AG04450 (cell line): ENCODE measurements around the gene HOXC10. TPM values are rescaled to one million over a fixed set of nuclear protein-coding genes. Genes with fewer than 3 reads are reported as not detected.

Experiments
- CTCF ChIA-PET: fragments of 300-600, 350-600 bp; formaldehyde crosslinking; extraction: SDS; loops from one replicate; lab custom pipeline; 2022; ENCODE audit warnings: antibody characterized with exemption, inconsistent platforms; lab: Charles Lee
- POLR2A ChIA-PET: fragments of 350-600 bp; formaldehyde crosslinking; extraction: SDS; loops from one replicate; lab custom pipeline; 2021; ENCODE audit warnings: antibody characterized with exemption, inconsistent platforms; lab: Yijun Ruan, JAX
- DNase-seq: peaks from one replicate; pipeline ENCODE4 v3.0.0-alpha.2; 2011; ENCODE audit warnings: low read depth, low spot score
- H3K27ac ChIP-seq: one replicate; pipeline ENCODE4 v1.5.1; 2012; ENCODE audit warnings: low read depth, low read length, control low read depth
- H3K27me3 ChIP-seq: one replicate; pipeline ENCODE4 v1.6.0; 2012; ENCODE audit warnings: low read length; ENCODE audit not compliant: control insufficient read depth, insufficient read depth
- H3K4me3 ChIP-seq: 2 replicates; pipeline ENCODE4 v1.5.1; 2011; ENCODE audit warnings: mild to moderate bottlenecking, low read depth, low read length, control low read depth
- H3K9me3 ChIP-seq: 2 replicates; pipeline ENCODE4 v1.5.1; 2012; ENCODE audit warnings: low read length; ENCODE audit not compliant: control insufficient read depth, insufficient read depth
- polyA plus RNA-seq: library from polyadenylated mRNA; depleted of rRNA; stranded (reverse); fragments of >200 nt; gene quantifications from 2 replicates; pipeline ENCODE4 v1.2.3, GENCODE V29; 2011
- TF ChIP-seq, protein P1 (sequence below): IDR thresholded peaks from 2 replicates; pipeline ENCODE4 v1.5.1; 2011; ENCODE audit warnings: low read depth, low read length, control low read depth, inconsistent platforms

HOXC10 gene
- polyA plus RNA-seq, 1 experiment: not detected

DNA sequence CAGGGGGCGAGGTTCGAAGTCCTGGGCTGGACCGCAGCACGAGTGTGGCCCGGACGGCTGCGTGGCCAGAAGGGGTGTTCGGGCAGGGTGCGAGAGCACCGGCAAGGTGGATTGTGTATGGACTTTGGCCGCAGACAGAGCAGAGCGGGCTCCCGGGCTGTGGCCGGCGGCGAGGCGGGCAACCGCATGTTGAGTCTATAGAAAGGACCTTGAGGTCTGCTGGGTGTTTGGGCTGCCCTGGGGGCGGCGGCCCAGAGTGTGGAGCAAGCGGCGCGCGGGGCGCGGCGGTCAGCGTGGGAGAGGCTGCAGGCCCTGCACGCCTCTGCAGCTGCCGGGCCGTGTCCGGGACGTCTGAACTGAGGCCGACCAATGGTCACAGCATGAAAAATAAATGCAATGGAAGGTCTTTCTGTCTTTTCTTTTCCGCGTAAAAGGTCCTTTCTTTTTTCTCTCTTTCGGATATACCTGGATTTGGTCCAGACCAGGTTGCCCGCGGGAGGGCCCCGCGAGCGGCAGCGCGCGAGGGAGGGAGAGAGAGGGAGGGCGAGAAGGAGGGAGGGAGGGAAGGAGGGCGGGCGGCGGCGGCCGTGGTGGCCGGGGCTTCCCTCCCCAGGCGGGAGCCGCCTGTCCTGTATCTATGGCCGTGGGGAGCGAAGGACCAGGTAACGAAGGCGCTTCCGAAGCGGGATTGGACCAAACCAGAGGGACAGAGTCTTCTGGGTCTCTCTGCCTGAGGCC is 9.5 kb downstream of the HOXC10 start:
- Histone ChIP-seq H3K27me3 (peaks cover 97% of the 10 kb centered on the region), H3K27ac (no peak overlapping the region), H3K9me3 (peaks cover 8% of the 10 kb centered on the region; the same call in 1 of the 2 replicates), H3K4me3 (no peak overlapping the region)
- POLR2A ChIA-PET: no interaction called here
- TF ChIP-seq, protein P1, sequence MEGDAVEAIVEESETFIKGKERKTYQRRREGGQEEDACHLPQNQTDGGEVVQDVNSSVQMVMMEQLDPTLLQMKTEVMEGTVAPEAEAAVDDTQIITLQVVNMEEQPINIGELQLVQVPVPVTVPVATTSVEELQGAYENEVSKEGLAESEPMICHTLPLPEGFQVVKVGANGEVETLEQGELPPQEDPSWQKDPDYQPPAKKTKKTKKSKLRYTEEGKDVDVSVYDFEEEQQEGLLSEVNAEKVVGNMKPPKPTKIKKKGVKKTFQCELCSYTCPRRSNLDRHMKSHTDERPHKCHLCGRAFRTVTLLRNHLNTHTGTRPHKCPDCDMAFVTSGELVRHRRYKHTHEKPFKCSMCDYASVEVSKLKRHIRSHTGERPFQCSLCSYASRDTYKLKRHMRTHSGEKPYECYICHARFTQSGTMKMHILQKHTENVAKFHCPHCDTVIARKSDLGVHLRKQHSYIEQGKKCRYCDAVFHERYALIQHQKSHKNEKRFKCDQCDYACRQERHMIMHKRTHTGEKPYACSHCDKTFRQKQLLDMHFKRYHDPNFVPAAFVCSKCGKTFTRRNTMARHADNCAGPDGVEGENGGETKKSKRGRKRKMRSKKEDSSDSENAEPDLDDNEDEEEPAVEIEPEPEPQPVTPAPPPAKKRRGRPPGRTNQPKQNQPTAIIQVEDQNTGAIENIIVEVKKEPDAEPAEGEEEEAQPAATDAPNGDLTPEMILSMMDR: no peak
- CTCF ChIA-PET: interaction anchor here (0.7 to 1.2 kb wide), 4 partner anchors 10 to 220 kb away, joined by 3 read pairs; no protein-coding TSS in a partner anchor
- DNase-seq: no peak

- POLR2A ChIA-PET: no interaction called here
- Histone ChIP-seq H3K4me3 (no peak overlapping the region), H3K27ac (no peak overlapping the region), H3K27me3 (peaks cover 100% of the 10 kb centered on the region), H3K9me3 (peaks cover 13% of the 10 kb centered on the region; the same call in 1 of the 2 replicates)
- DNase-seq: no peak
- TF ChIP-seq, protein P1: no peak
- CTCF ChIA-PET: interaction anchor here (0.7 to 1.3 kb wide), 4 partner anchors 10 to 213 kb away, joined by 3 to 5 read pairs (median 3); no protein-coding TSS in a partner anchor
These were observed 10.0 kb downstream of the HOXC10 start for GRCh38 chr12:53995002-53995377.

DNA sequence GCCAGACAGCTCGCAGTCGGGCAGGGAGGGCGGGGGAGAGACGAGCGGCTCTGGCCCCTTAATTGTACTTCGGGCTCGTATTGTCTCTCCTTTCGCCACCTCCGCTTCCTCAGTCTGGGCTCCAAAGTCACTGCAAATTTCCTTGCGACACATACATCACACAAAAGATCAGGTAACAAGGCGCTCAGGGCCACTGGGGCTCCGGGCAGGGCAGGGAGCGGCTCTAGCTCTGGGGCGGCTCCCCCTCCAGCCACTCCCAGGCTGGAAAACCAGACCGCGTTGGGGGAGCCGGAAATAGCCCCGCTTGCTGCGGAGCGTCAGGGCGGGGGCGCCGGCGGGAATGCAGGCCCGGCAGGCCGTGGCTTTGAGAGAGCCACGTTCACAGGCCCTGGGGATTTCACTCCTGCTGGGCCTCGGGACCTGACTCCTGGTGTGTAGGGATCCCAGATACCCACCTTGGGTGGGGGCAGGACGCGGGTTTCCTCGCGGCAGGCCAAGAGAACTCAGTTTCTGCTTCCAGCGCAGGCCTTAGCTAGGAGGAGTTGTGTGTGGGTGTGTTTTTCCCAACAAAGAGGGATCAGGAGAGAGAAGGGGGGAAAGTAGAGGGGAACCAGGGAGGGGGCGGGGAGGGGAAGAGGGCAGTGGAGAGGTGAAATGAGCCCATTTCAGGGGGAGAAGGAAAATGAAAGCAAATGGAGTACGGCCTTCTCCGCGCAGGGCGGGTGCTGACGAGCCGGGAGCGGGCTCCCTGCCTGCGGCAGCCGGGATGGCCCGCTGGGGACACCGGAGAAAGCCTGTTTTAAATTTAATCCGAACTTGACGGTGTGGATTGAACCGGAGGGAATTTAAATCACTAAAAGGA is 10.7 kb downstream of the HOXC10 start:
- no peak overlapping the region for H3K27ac ChIP-seq
- H3K4me3 ChIP-seq: peak overlapping the region; percentile 42
- H3K9me3 ChIP-seq: peaks cover 13% of the 10 kb centered on the region; the same call in 1 of the 2 replicates
- ChIA-PET POLR2A (no interaction called here), CTCF (interaction anchor here (0.6 to 1.3 kb wide), 4 partner anchors 9 to 213 kb away, joined by 3 to 5 read pairs (median 3); partner anchors contain the start of gene HOXC8)
- no peak for DNase-seq
- TF ChIP-seq, protein P1: no peak
- H3K27me3 ChIP-seq: peaks cover 98% of the 10 kb centered on the region

DNA sequence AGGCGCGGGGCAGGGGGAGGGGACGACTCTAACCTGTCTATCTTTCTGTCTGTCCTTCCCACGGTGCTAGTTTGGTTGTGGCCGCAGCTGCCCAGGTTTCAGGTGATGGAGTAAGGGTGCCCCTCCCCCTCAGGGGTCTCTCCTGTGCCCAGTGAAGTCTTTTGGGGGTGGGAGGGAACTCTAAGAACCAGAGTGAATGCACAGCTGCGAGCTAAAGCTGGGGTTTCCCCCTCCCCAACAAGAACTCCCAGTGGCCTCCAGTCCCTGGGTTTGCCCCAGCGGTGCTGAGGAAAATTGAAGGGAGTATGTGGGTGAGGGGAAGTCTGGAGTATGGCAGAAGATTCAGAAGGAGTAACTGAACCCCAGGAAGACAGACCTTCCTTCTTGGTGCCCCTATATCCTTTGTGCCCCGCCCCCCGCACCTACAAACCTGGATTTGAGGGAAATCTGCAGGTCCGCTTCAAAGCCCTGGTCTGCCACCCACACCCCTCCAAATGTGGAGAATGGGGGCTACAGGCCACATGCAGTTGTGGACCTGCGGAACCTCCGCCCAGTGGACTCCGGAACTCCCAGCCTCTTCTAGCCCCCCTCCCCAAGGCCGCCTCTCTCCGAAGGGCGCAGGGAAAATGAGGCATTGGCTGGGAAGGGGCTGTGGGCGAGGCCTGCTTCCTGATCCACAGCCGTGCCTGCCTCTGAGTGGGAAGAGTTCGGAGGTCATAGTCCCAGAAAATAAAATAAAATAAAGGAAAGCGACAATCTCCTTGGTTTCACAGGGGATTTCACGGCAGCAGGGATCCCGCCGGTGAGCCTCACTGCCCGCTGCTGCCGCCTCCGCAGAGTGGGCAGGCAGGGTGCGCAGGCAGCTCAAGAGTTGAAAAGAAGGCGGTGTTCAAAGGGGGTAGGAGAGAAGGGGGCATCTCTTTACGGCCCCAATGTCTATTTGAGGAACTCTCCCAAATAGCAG is 11.6 kb downstream of the HOXC10 start:
- CTCF ChIA-PET: interaction anchor here (0.6 to 1.3 kb wide), 2 partner anchors 9 to 12 kb away, joined by 3 to 5 read pairs; partner anchors contain the start of gene HOXC8
- peak overlapping the region; percentile 42; the same call in 1 of the 2 replicates for H3K4me3 ChIP-seq

More for the DNA sequence above, 11.6 kb downstream of the HOXC10 start:
- POLR2A ChIA-PET: no interaction called here
- Histone ChIP-seq H3K9me3 (peaks cover 13% of the 10 kb centered on the region; the same call in 1 of the 2 replicates), H3K27me3 (peaks cover 98% of the 10 kb centered on the region), H3K27ac (no peak overlapping the region)
- TF ChIP-seq, protein P1: no peak
- no peak for DNase-seq
